ENCODE measurements around the gene XRCC4. TPM values are rescaled to one million over a fixed set of nuclear protein-coding genes. Genes with fewer than 3 reads are reported as not detected.

The XRCC4 gene
- total RNA-seq, 1 experiment from 2014 or later, result 10.8 TPM

DNA sequence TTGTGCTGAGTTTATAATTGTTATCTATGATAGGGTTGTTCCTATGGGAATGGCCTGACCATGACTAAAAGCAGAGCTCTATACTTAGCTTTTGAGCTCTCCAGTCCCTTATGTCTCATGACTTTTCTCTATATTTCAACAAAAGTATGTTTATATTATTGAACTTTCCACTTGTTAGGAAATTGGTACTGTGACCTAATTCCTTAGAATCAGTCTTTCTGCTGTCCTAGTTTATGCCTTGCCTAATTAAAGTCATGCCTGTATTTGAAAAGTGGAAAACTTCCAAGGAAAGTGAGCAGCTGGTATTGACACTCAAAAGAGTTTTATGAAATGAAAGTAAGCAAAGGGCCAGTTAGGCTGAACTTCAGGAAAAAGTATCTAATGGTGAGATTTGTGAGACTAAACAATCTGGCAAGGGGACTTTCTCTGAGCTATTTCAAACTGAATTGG is 68.6 kb downstream of the XRCC4 start:
- Histone ChIP-seq H3K79me1 (ENCODE audit: insufficient read depth, low read depth, low read length, poor library complexity, severe bottlenecking) (no peaks in the 10 kb centered on the region), H3K18ac (ENCODE audit: insufficient read length, low read depth, low read length) (no peak overlapping the region), H2AFZ (ENCODE audit: low read length) (no peak overlapping the region), H3K14ac (ENCODE audit: insufficient read depth, low read length) (no peak overlapping the region), H2BK5ac (ENCODE audit: insufficient read length, low read length) (no peak overlapping the region), H3T11ph (ENCODE audit: low read length) (no peak overlapping the region), H3K23me2 (ENCODE audit: insufficient read length, low read depth, low read length, poor library complexity, severe bottlenecking) (no peaks in the 10 kb centered on the region), H3K79me2 (ENCODE audit: insufficient read depth, low read length) (no peaks in the 10 kb centered on the region), H3K9ac (ENCODE audit: extremely low read depth, insufficient read length, low read length) (no peak overlapping the region), H3K4me1 (ENCODE audit: insufficient read depth, low read length) (no peaks in the 10 kb centered on the region), H3K23ac (ENCODE audit: insufficient read length, low read depth, low read length) (no peak overlapping the region), H4K5ac (ENCODE audit: insufficient read length, low read depth, low read length) (no peak overlapping the region), H3K9me3 (ENCODE audit: control insufficient read depth, low read depth, low read length) (no peaks in the 10 kb centered on the region), H4K20me1 (ENCODE audit: control insufficient read depth, insufficient read depth, insufficient read length) (no peaks in the 10 kb centered on the region), H3K4ac (ENCODE audit: low read depth, low read length) (no peak overlapping the region), H2BK12ac (ENCODE audit: insufficient read length, low read depth, low read length) (no peak overlapping the region), H4K8ac (replicated peaks; ENCODE audit: insufficient read length, low read depth, low read length) (no peak overlapping the region), H3K4me2 (ENCODE audit: insufficient read depth, insufficient read length, low read length) (no peak overlapping the region), H2AK5ac (ENCODE audit: insufficient read length, low read length) (no peak overlapping the region), H2BK20ac (ENCODE audit: low read depth, low read length, poor library complexity, severe bottlenecking) (no peak overlapping the region), H2BK15ac (ENCODE audit: low read depth, low read length) (no peak overlapping the region), H3K56ac (ENCODE audit: insufficient read length, low read depth, low read length) (no peak overlapping the region), H3K27ac (ENCODE audit: insufficient read length, low read depth, low read length) (no peak overlapping the region), H4K91ac (ENCODE audit: insufficient read length, low read depth, low read length) (no peak overlapping the region), H2BK120ac (ENCODE audit: low read depth, low read length, poor library complexity, severe bottlenecking) (no peak overlapping the region), H3K27me3 (ENCODE audit: insufficient read depth, low read length) (no peaks in the 10 kb centered on the region)
- Mint-ChIP-seq H3K4me3 (no peak overlapping the region), H3K27ac (peak overlapping the region in 2 of 3 experiments; percentile 37 to 46; a peak in 2 of 7 replicates), H3K4me1 (no peaks in the 10 kb centered on the region), H3K36me3 (ENCODE audit: insufficient read depth in 1 of 3, low read depth in 3 of 3) (peaks cover 0 to 9% (median 4%) of the 10 kb centered on the region in 3 experiments; a peak in 4 of 7 replicates), H3K27me3 (ENCODE audit: low read depth) (no peaks in the 10 kb centered on the region), H3K9me3 (peaks cover 0 to 4% of the 10 kb centered on the region in 2 experiments; a peak in 1 of 5 replicates)
- DNase-seq, result no peak
- TF ChIP-seq, protein P1, sequence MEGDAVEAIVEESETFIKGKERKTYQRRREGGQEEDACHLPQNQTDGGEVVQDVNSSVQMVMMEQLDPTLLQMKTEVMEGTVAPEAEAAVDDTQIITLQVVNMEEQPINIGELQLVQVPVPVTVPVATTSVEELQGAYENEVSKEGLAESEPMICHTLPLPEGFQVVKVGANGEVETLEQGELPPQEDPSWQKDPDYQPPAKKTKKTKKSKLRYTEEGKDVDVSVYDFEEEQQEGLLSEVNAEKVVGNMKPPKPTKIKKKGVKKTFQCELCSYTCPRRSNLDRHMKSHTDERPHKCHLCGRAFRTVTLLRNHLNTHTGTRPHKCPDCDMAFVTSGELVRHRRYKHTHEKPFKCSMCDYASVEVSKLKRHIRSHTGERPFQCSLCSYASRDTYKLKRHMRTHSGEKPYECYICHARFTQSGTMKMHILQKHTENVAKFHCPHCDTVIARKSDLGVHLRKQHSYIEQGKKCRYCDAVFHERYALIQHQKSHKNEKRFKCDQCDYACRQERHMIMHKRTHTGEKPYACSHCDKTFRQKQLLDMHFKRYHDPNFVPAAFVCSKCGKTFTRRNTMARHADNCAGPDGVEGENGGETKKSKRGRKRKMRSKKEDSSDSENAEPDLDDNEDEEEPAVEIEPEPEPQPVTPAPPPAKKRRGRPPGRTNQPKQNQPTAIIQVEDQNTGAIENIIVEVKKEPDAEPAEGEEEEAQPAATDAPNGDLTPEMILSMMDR (conservative IDR thresholded peaks at IDR 0.05), result no peak
